Thyroid gland (tissue), 4 donors: Measurements from ENCODE around the gene CLPSL1. TPM values are rescaled to one million over a fixed set of nuclear protein-coding genes. Genes with fewer than 3 reads are reported as not detected.

Source experiments
- DNase-seq, 2 donors: peaks; one replicate each; pipeline ENCODE4 v3.0.0-alpha.2; 2019
- H3K27ac ChIP-seq, 3 donors: fragments of 200-600 bp; sonication (generic); 1 replicate in 2 of 3; 2 replicates in 1 of 3; pipeline ENCODE4 v1.5.1; 2016 to 2019; ENCODE audit warnings: mild to moderate bottlenecking in 1 of 3, moderate library complexity in 1 of 3
- H3K27me3 ChIP-seq: fragments of 200-600 bp; sonication (generic); one replicate; pipeline ENCODE4 v1.5.1; 2019
- H3K36me3 ChIP-seq, 2 donors: fragments of 200-600 bp; sonication (generic); one replicate each; pipeline ENCODE4 v1.5.1; 2016 to 2019
- H3K4me1 ChIP-seq, 2 donors: fragments of 200-600 bp; sonication (generic); one replicate each; pipeline ENCODE4 v1.5.1; 2017 to 2019
- H3K4me3 ChIP-seq, 3 donors: fragments of 200-600 bp; sonication (generic); replicated peaks in 1 of 3; 1 replicate in 2 of 3; 2 replicates in 1 of 3; pipeline ENCODE4 v1.5.1; 2016; ENCODE audit warnings: mild to moderate bottlenecking in 1 of 3
- H3K9me3 ChIP-seq: fragments of 200-600 bp; sonication (generic); one replicate; pipeline ENCODE4 v1.5.1; 2017
- CTCF ChIP-seq, 6 experiments: fragments of 200-600 bp in 3 of 6; fragments of 450-650 bp in 3 of 6; sonication (generic) in 3 of 6; IDR thresholded peaks; one replicate each; pipeline ENCODE4 v1.5.1; 2016 to 2019; ENCODE audit warnings: antibody characterized with exemption in 6 of 6, mild to moderate bottlenecking in 2 of 6, inconsistent platforms in 1 of 6, moderate library complexity in 1 of 6
- POLR2A ChIP-seq, 2 donors: fragments of 450-650 bp; IDR thresholded peaks; one replicate each; pipeline ENCODE4 v1.6.1; 2017; ENCODE audit warnings: antibody characterized with exemption in 2 of 2, mild to moderate bottlenecking in 2 of 2, moderate library complexity in 1 of 2
- WGBS, 2 donors: methylation state at CpG; one replicate each; pipeline ENCODE4 v1.1.5; 2017; 5-methylcytosine and 5-hydroxymethylcytosine counted together
- intact Hi-C: fragments of 100-400 bp; cut with DNase I; formaldehyde crosslinking; loops from one replicate; pipeline ENCODE4 v1.15.1; 2023
- total RNA-seq, 4 donors: library from RNA; depleted of rRNA; stranded (reverse); fragments of >200 nt; gene quantifications; one replicate each; pipeline ENCODE4 v1.2.3, GENCODE V29; 2016

The CLPSL1 gene
- total RNA-seq, 4 donors from 2014 or later: not detected

GRCh38 chr6:35794536-35795452 lies 14.0 kb downstream of the CLPSL1 start:
- Histone ChIP-seq H3K27me3 (no peaks in the 10 kb centered on the region), H3K9me3 (no peaks in the 10 kb centered on the region), H3K27ac (no peak overlapping the region), H3K4me1 (no peaks in the 10 kb centered on the region), H3K36me3 (no peaks in the 10 kb centered on the region), H3K4me3 (no peak overlapping the region)
- DNase-seq: no peak
- WGBS, 2 donors: 91 to 93% methylated on average over 17 of the region's 17 CpGs
- intact Hi-C loops: no loop called here
- TF ChIP-seq POLR2A (IDR thresholded peaks at IDR 0.05): no peak

- H3K4me1 ChIP-seq: no peaks in the 10 kb centered on the region
- intact Hi-C loops: no loop called here
- TF ChIP-seq POLR2A (IDR thresholded peaks at IDR 0.05) (no peak), CTCF (IDR thresholded peaks at IDR 0.05) (no peak)
- H3K36me3 ChIP-seq: no peaks in the 10 kb centered on the region
- no peaks in the 10 kb centered on the region for H3K27me3 ChIP-seq
- no peak overlapping the region for H3K27ac ChIP-seq
- DNase-seq: no peak
- 86 to 87% methylated on average over 11 of the region's 11 CpGs for WGBS, 2 donors
- no peak overlapping the region for H3K4me3 ChIP-seq
- no peaks in the 10 kb centered on the region for H3K9me3 ChIP-seq
These were observed 14.7 kb downstream of the CLPSL1 start for GRCh38 chr6:35795453-35796071.

- no peaks in the 10 kb centered on the region for H3K27me3 ChIP-seq
- no peak overlapping the region for H3K27ac ChIP-seq
- no peak overlapping the region for H3K4me3 ChIP-seq
- intact Hi-C loops: no loop called here
- no peak for DNase-seq
- H3K9me3 ChIP-seq: no peaks in the 10 kb centered on the region
- H3K4me1 ChIP-seq: no peaks in the 10 kb centered on the region
- H3K36me3 ChIP-seq: no peaks in the 10 kb centered on the region
- WGBS, 2 donors: 74 to 80% methylated on average over 4 of the region's 4 CpGs
- no peak for TF ChIP-seq POLR2A (IDR thresholded peaks at IDR 0.05)
- TF ChIP-seq CTCF (IDR thresholded peaks at IDR 0.05): no peak
These were observed 15.4 kb downstream of the CLPSL1 start for GRCh38 chr6:35796236-35796635.

GRCh38 chr6:35797837-35798526 lies 17.2 kb downstream of the CLPSL1 start:
- no peak for DNase-seq
- Histone ChIP-seq H3K4me1 (no peaks in the 10 kb centered on the region), H3K36me3 (no peaks in the 10 kb centered on the region), H3K4me3 (no peak overlapping the region), H3K9me3 (no peaks in the 10 kb centered on the region), H3K27me3 (no peaks in the 10 kb centered on the region), H3K27ac (no peak overlapping the region)
- TF ChIP-seq POLR2A (IDR thresholded peaks at IDR 0.05): no peak
- 71 to 77% methylated on average over 8 of the region's 8 CpGs for WGBS, 2 donors
- intact Hi-C loops: no loop called here

- WGBS, 2 donors: 76 to 81% methylated on average over 5 of the region's 5 CpGs
- Histone ChIP-seq H3K27me3 (no peaks in the 10 kb centered on the region), H3K4me3 (no peak overlapping the region), H3K4me1 (no peaks in the 10 kb centered on the region), H3K27ac (no peak overlapping the region), H3K36me3 (no peaks in the 10 kb centered on the region), H3K9me3 (no peaks in the 10 kb centered on the region)
- intact Hi-C loops: no loop called here
- DNase-seq: no peak
- TF ChIP-seq CTCF (IDR thresholded peaks at IDR 0.05) (no peak), POLR2A (IDR thresholded peaks at IDR 0.05) (no peak)
These were observed 17.9 kb downstream of the CLPSL1 start for GRCh38 chr6:35798706-35799105.
